Lower leg skin (tissue), 4 donors: Measurements from ENCODE around the gene DGCR8. TPM values are rescaled to one million over a fixed set of nuclear protein-coding genes. Genes with fewer than 3 reads are reported as not detected.

ENCODE experiments used
- DNase-seq, 2 donors: peaks; one replicate each; pipeline ENCODE4 v3.0.0-alpha.2; 2019; ENCODE audit warnings: low spot score in 2 of 2
- H3K4me3 ChIP-seq: fragments of 200-600 bp; sonication (generic); 2 replicates; pipeline ENCODE4 v1.5.1; 2017; ENCODE audit warnings: mild to moderate bottlenecking, low read depth; ENCODE audit not compliant: poor library complexity, severe bottlenecking
- CTCF ChIP-seq, 3 donors: fragments of 450-650 bp; IDR thresholded peaks; one replicate each; pipeline ENCODE4 v1.5.1; 2016; ENCODE audit warnings: antibody characterized with exemption in 3 of 3, mild to moderate bottlenecking in 3 of 3, moderate library complexity in 2 of 3
- POLR2A ChIP-seq, 2 donors: fragments of 450-650 bp; IDR thresholded peaks; one replicate each; pipeline ENCODE4 v1.6.1; 2016 to 2017; ENCODE audit warnings: antibody characterized with exemption in 2 of 2, mild to moderate bottlenecking in 1 of 2, moderate library complexity in 1 of 2
- WGBS, 2 donors: methylation state at CpG; one replicate each; pipeline ENCODE4 v1.1.5; 2018; 5-methylcytosine and 5-hydroxymethylcytosine counted together
- intact Hi-C: fragments of 100-400 bp; cut with DNase I; formaldehyde crosslinking; loops from one replicate; pipeline ENCODE4 v1.15.0; 2023; ENCODE audit warnings: low total_unique reads
- total RNA-seq, 4 donors: library from RNA; depleted of rRNA; stranded (reverse); fragments of >200 nt; gene quantifications; one replicate each; pipeline ENCODE4 v1.1.0, GENCODE V29; 2016

Gene DGCR8
- total RNA-seq, 4 donors from 2014 or later, result 14.8 to 28.2 (median 21.8) TPM

GRCh38 chr22:20140107-20140445 is 60.0 kb downstream of the DGCR8 start:
- WGBS, 2 donors, result 95 to 97% methylated on average over 4 to 11 of the region's 11 CpGs
- no peak for DNase-seq
- intact Hi-C loops, result no loop called here
- no peak overlapping the region for H3K4me3 ChIP-seq
- TF ChIP-seq POLR2A (IDR thresholded peaks at IDR 0.05), result no peak
- TF ChIP-seq CTCF (IDR thresholded peaks at IDR 0.05), result no peak

DNA sequence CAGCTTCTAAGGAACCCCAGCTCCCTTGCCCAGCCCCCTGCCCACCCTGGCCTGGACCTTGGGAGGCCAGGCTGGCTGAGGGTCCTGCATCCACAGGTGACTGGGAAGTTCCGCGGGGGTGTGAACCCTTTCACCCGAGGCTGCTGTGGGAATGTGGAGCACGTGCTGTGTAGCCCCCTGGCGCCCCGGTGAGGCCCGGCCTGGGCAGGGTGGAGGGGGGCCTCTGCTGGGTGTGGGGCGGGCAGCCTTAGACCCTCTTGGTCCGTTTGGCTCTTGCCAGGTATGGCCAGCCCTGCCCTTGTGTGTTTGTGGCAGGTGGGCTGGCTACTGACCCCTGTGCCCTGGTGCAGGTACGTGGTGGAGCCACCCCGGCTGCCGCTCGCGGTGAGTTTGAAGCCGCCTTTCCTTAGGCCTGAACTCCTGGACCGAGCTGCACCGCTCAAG is 60.5 kb downstream of the DGCR8 start:
- no peak for TF ChIP-seq POLR2A (IDR thresholded peaks at IDR 0.05)
- TF ChIP-seq CTCF (IDR thresholded peaks at IDR 0.05), result no peak
- no peak overlapping the region for H3K4me3 ChIP-seq
- no peak for DNase-seq
- WGBS, 2 donors, result 96 to 99% methylated on average over 8 of the region's 17 CpGs
- intact Hi-C loops, result no loop called here

- 89 to 90% methylated on average over 19 to 20 of the region's 22 CpGs for WGBS, 2 donors
- DNase-seq, result no peak
- TF ChIP-seq CTCF (IDR thresholded peaks at IDR 0.05), result no peak
- no peak for TF ChIP-seq POLR2A (IDR thresholded peaks at IDR 0.05)
- no peak overlapping the region for H3K4me3 ChIP-seq
- intact Hi-C loops, result no loop called here
Measured at GRCh38 chr22:20141186-20142077, 61.4 kb downstream of the DGCR8 start.

DNA sequence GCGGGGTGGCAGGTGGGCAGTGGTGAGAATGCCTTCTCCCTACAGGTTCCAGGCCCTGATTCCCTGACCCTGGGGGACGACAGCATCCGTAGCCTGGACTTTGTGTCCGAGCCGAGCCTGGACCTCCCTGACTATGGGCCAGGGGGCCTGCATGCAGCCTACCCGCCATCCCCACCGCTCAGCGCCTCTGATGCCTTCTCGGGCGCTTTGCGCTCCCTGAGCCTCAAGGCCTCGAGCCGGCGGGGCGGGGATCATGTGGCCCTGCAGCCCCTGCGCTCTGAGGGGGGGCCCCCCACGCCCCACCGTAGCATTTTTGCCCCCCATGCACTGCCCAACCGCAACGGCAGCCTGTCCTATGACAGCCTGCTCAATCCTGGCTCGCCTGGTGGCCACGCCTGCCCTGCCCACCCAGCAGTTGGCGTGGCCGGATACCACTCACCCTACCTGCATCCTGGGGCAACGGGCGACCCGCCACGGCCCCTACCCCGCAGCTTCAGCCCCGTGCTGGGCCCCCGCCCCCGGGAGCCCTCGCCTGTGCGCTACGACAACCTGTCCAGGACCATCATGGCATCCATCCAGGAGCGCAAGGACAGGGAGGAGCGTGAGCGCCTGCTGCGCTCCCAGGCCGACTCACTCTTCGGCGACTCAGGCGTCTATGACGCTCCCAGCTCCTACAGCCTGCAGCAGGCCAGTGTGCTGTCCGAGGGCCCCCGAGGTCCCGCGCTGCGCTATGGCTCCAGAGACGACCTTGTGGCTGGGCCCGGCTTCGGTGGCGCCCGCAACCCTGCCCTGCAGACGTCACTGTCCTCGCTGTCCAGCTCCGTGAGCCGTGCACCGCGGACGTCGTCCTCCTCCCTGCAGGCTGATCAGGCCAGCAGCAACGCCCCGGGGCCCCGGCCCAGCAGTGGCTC is 62.9 kb downstream of the DGCR8 start:
- DNase-seq, result no peak
- 86 to 92% methylated on average over 45 to 62 of the region's 65 CpGs for WGBS, 2 donors
- intact Hi-C loops, result no loop called here
- TF ChIP-seq POLR2A (IDR thresholded peaks at IDR 0.05) (no peak), CTCF (IDR thresholded peaks at IDR 0.05) (no peak)
- no peak overlapping the region for H3K4me3 ChIP-seq

DNA sequence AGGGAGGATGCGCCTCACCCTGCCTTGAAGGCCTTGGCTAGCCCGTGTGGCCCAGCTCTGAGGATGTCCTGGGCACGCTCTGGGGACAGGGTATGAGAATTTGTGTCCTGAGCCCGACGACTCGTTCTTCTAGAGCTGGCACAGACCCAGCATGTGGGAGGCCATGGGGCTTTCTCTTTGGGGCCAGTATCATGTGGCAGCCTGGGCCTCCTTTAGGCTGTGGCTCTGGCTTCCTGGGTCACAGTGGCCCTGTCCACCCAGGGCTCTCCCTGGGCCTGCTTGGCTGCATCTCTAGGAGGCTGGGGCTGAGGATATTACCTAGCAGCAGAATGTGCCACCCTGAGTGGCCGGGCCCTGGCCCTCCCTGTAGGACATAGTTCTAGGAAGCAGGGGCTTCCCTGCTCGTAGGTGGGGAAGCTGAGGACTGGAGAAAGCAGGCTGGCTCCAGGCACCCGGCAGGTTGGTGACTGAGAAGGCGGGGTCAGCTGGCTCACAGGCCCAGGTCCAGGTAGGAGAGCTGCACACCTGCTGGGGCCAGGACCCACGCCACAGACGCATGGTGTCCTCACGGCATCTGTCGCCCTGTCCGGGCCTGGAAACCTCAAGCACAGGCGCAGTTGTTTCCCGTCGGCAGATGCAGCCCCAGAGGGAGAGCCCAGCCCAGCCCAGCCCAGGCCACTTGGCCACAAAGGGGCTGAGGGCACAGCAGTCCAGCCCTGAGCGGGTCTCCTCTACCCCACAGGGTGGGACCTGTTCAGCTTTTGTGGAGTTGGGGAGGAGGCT is 64.0 kb downstream of the DGCR8 start:
- no peak overlapping the region for H3K4me3 ChIP-seq
- intact Hi-C loops, result no loop called here
- TF ChIP-seq CTCF (IDR thresholded peaks at IDR 0.05), result no peak
- no peak for TF ChIP-seq POLR2A (IDR thresholded peaks at IDR 0.05)
- DNase-seq, result no peak
- 77 to 83% methylated on average over 6 to 18 of the region's 19 CpGs for WGBS, 2 donors
